Lung (tissue), 12 donors: Measurements from ENCODE around the gene FMN1. TPM values are rescaled to one million over a fixed set of nuclear protein-coding genes. Genes with fewer than 3 reads are reported as not detected.

Experiments
- ATAC-seq: fragments of 200-7000 bp; cut with Tn5 transposase; one replicate; pipeline ENCODE4 v1.9.1; 2020; ENCODE audit warnings: moderate number of reproducible peaks; ENCODE audit not compliant: insufficient read depth, low FRiP score
- DNase-seq, 3 donors: peaks; one replicate each; pipeline ENCODE4 v3.0.0-alpha.2; 2013 to 2017
- H3K27ac ChIP-seq, 2 donors: one replicate each; pipeline ENCODE4 v1.5.1; 2013; ENCODE audit warnings: mild to moderate bottlenecking in 2 of 2, moderate library complexity in 2 of 2, control low read depth in 1 of 2, inconsistent platforms in 1 of 2, low read depth in 1 of 2, low read length in 1 of 2
- H3K27me3 ChIP-seq, 3 donors: one replicate each; pipeline ENCODE4 v1.5.1; 2013; ENCODE audit warnings: low read length in 2 of 3; ENCODE audit not compliant: control insufficient read depth in 3 of 3, insufficient read depth in 3 of 3
- H3K36me3 ChIP-seq, 4 donors: one replicate each; pipeline ENCODE4 v1.5.1; 2013; ENCODE audit warnings: low read length in 4 of 4, mild to moderate bottlenecking in 1 of 4, moderate library complexity in 1 of 4; ENCODE audit not compliant: control insufficient read depth in 4 of 4, insufficient read depth in 4 of 4
- H3K4me1 ChIP-seq, 5 donors: one replicate each; pipeline ENCODE4 v1.5.1; 2013; ENCODE audit warnings: low read length in 5 of 5, mild to moderate bottlenecking in 2 of 5, moderate library complexity in 1 of 5; ENCODE audit not compliant: control insufficient read depth in 5 of 5, insufficient read depth in 5 of 5
- H3K4me3 ChIP-seq: one replicate; pipeline ENCODE4 v1.5.1; 2013; ENCODE audit warnings: mild to moderate bottlenecking, control low read depth, moderate library complexity
- H3K9ac ChIP-seq, 2 donors: one replicate each; pipeline ENCODE4 v1.5.1; 2013; ENCODE audit warnings: low read length in 2 of 2, control low read depth in 1 of 2; ENCODE audit not compliant: insufficient read depth in 1 of 2
- H3K9me3 ChIP-seq, 4 donors: one replicate each; pipeline ENCODE4 v1.5.1; 2013; ENCODE audit warnings: low read length in 3 of 4, mild to moderate bottlenecking in 1 of 4, moderate library complexity in 1 of 4; ENCODE audit not compliant: control insufficient read depth in 4 of 4, insufficient read depth in 3 of 4
- CTCF ChIP-seq: IDR thresholded peaks from 2 replicates; pipeline ENCODE4 v1.5.1; 2012; ENCODE audit warnings: mild to moderate bottlenecking; ENCODE audit errors: control extremely low read depth, extremely low read depth
- WGBS, 2 donors: extraction: QIAGEN DNeasy Blood & Tissue Kit; methylation state at CpG; one replicate each; pipeline ENCODE4 v1.1.7; 2013; 5-methylcytosine and 5-hydroxymethylcytosine counted together
- polyA plus RNA-seq, 2 donors: library from polyadenylated mRNA; stranded (reverse); fragments of 200-250 nt; gene quantifications; one replicate each; pipeline ENCODE4 v1.2.1, GENCODE V29; 2013
- total RNA-seq, 2 donors: library from RNA; depleted of rRNA in 1 of 2; stranded (reverse); fragments of >200 nt in 1 of 2; gene quantifications; one replicate each; pipeline ENCODE4 v1.2.1, GENCODE V29; 2014 to 2021
- donor health status: control.
- donor health status: control.
- donor health status: Bipolar disorder and iron deficiency.
- donor health status: healthy.
- donor health status: DM: yes; HTN: yes; CAD: no.

Gene FMN1
- total and polyA plus RNA-seq, 4 donors = 4.6 to 45.2 (median 15.7) TPM

- H3K9ac ChIP-seq = no peak overlapping the region
- peaks cover 0 to 18% (median 5%) of the 10 kb centered on the region in 3 donors for H3K27me3 ChIP-seq
- 53 to 64% methylated on average over 11 of the region's 11 CpGs for WGBS, 2 donors
- TF ChIP-seq CTCF = no peak
- H3K4me3 ChIP-seq = no peak overlapping the region
- DNase-seq (peak in 1 of 3 donors; percentile 16), ATAC-seq (no peak)
- no peak overlapping the region for H3K27ac ChIP-seq
- no peaks in the 10 kb centered on the region for H3K9me3 ChIP-seq
- H3K4me1 ChIP-seq = peaks cover 0 to 4% (median 0%) of the 10 kb centered on the region in 5 donors
- no peaks in the 10 kb centered on the region for H3K36me3 ChIP-seq
Observed at GRCh38 chr15:32818758-32819447, 375.6 kb downstream of the FMN1 start.

- Histone ChIP-seq H3K4me3 (no peak overlapping the region), H3K9me3 (no peaks in the 10 kb centered on the region), H3K36me3 (no peaks in the 10 kb centered on the region), H3K9ac (no peak overlapping the region), H3K27me3 (peaks cover 0 to 18% (median 7%) of the 10 kb centered on the region in 3 donors), H3K4me1 (peaks cover 0 to 4% (median 0%) of the 10 kb centered on the region in 5 donors), H3K27ac (no peak overlapping the region)
- ATAC-seq (no peak), DNase-seq (no peak)
- TF ChIP-seq CTCF = no peak
Observed at GRCh38 chr15:32817577-32817976, 376.9 kb downstream of the FMN1 start.

- H3K4me1 ChIP-seq = no peaks in the 10 kb centered on the region
- ATAC-seq = no peak
- no peak for DNase-seq
- no peak overlapping the region for H3K27ac ChIP-seq
- H3K9ac ChIP-seq = no peak overlapping the region
- peaks cover 0 to 5% (median 0%) of the 10 kb centered on the region in 4 donors for H3K9me3 ChIP-seq
- H3K4me3 ChIP-seq = no peak overlapping the region
- no peaks in the 10 kb centered on the region for H3K27me3 ChIP-seq
- no peak for TF ChIP-seq CTCF
- H3K36me3 ChIP-seq = no peaks in the 10 kb centered on the region
- WGBS, 2 donors = 69 to 88% methylated on average over 1 of the region's 1 CpG
Observed at GRCh38 chr15:32807331-32807730, 387.2 kb downstream of the FMN1 start.

- Histone ChIP-seq H3K27me3 (no peaks in the 10 kb centered on the region), H3K9ac (no peak overlapping the region), H3K27ac (no peak overlapping the region), H3K36me3 (no peaks in the 10 kb centered on the region), H3K9me3 (peaks cover 0 to 5% (median 0%) of the 10 kb centered on the region in 4 donors), H3K4me3 (no peak overlapping the region), H3K4me1 (no peaks in the 10 kb centered on the region)
- ATAC-seq (no peak), DNase-seq (no peak)
- TF ChIP-seq CTCF = no peak
- 97 to 99% methylated on average over 3 of the region's 3 CpGs for WGBS, 2 donors
Observed at GRCh38 chr15:32803631-32804030, 390.9 kb downstream of the FMN1 start.
